HG03045 (cell line): ENCODE data around the gene IDI1.
"Not testable (repeated sequence)": the region's sequence is repeated elsewhere in the genome, so short reads cannot be mapped to it uniquely, and the experiment has no call there.

Experiments used
- ATAC-seq: cut with Tn5 transposase; IDR thresholded peaks from one replicate; pipeline ENCODE4 v1.9.1; 2021; ENCODE audit warnings: mild to moderate bottlenecking, moderate library complexity; ENCODE audit not compliant: unreplicated experiment

IDI1 gene

GRCh38 chr10:1064964-1065247, 16.0 kb upstream of the IDI1 start:
- no peak for ATAC-seq

- no peak for ATAC-seq
Observed at GRCh38 chr10:1063232-1063865, 14.4 kb upstream of the IDI1 start.

GRCh38 chr10:1061930-1062774, 13.2 kb upstream of the IDI1 start:
- ATAC-seq, result no peak

- no peak for ATAC-seq
Observed at GRCh38 chr10:1059902-1060301, 11.0 kb upstream of the IDI1 start.

- no peak for ATAC-seq
Observed at GRCh38 chr10:1058017-1058416, 9.1 kb upstream of the IDI1 start.

GRCh38 chr10:1057106-1057657, 8.3 kb upstream of the IDI1 start:
- ATAC-seq, result no peak

- peak; percentile 97 for ATAC-seq
Observed at GRCh38 chr10:1056326-1057105, 7.6 kb upstream of the IDI1 start, which contains the start of gene WDR37. Gene WDR37, plus strand, starts transcription at chr10:1056385. Its CDS starts 15,771 bp downstream, at chr10:1072156.

GRCh38 chr10:1054684-1055083, 5.8 kb upstream of the IDI1 start:
- no peak for ATAC-seq

- no peak for ATAC-seq
Observed at GRCh38 chr10:1050554-1050953, 1.6 kb upstream of the IDI1 start.

- no peak for ATAC-seq
Observed at GRCh38 chr10:1050145-1050544, 1.2 kb upstream of the IDI1 start.

- ATAC-seq, result no peak
Observed at GRCh38 chr10:1049425-1049958, 573 bp upstream of the IDI1 start.

GRCh38 chr10:1048349-1048731, 579 bp downstream of the IDI1 start:
- peak; percentile 1 for ATAC-seq

- no peak for ATAC-seq
Observed at GRCh38 chr10:1047937-1048336, 982 bp downstream of the IDI1 start.

- no peak for ATAC-seq
Observed at GRCh38 chr10:1045415-1045814, 3.5 kb downstream of the IDI1 start.

- no peak for ATAC-seq
Observed at GRCh38 chr10:1044964-1045363, 4.0 kb downstream of the IDI1 start.

GRCh38 chr10:1044146-1044545, 4.8 kb downstream of the IDI1 start:
- ATAC-seq, result no peak

- peak; percentile 42 for ATAC-seq
Observed at GRCh38 chr10:1043532-1043995, 5.4 kb downstream of the IDI1 start.

- ATAC-seq, result no peak
Observed at GRCh38 chr10:1041514-1041913, 7.4 kb downstream of the IDI1 start.

- no peak for ATAC-seq
Observed at GRCh38 chr10:1040133-1040532, 8.8 kb downstream of the IDI1 start.

- not testable (repeated sequence) for ATAC-seq
Observed at GRCh38 chr10:1038769-1039168, 10.2 kb downstream of the IDI1 start.

- ATAC-seq, result no peak
Observed at GRCh38 chr10:1037098-1037497, 11.8 kb downstream of the IDI1 start.
